Measurements from ENCODE around the gene NR2C2.
"Not testable (repeated sequence)": the region's sequence is repeated elsewhere in the genome, so short reads cannot be mapped to it uniquely, and the experiment has no call there.

Gene NR2C2

DNA sequence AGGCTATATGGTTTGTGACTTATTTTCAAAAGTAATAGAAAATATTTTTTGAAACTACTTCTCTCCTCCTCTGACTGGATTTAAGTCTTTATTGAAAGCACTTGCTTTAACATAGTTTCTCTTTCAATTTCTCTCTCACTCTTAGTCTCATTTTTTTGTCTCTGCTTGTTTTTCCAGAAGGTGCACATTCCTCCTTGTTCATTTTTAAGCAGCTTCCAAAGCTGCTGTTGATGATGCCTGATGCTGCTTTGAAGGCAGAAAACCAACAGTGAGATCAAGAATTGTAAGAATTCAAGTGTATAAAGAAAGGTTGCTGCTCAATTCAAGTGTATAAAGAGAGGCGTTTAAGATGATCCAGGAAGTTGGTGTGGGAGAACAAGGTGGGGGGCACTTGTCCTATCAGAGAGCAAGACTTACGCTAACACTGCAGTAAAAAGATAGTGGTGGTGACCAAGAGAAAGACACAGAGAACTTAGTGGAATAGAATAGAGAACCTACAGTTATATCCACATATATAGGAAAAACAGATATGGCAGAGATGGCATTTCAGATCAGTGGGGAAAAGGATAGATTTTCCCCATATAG, 12.1 kb downstream of the NR2C2 start:
- DNase-seq (ENCODE audit: low read depth in 2 of 2), result no peak

DNA sequence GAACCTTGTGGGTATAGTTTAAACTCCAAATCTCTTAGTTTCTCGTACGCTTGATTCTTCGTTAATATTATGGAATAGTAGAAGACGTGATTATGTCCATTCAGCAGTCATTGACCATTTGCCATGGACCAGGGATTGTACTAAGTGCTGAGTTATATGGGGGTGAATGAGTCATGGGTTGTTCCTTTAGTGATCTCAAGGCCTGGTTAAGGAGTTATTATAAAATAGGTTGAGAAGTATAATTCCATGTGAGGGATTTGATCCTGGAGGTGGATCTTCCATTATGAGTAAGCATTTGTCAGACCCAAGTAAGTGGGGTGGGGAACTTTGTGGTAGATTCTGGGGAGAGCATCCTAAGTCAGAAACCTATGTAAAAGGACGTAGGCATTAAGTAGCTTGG, 15.4 kb downstream of the NR2C2 start:
- no peak for DNase-seq (ENCODE audit: low read depth in 2 of 2)

DNA sequence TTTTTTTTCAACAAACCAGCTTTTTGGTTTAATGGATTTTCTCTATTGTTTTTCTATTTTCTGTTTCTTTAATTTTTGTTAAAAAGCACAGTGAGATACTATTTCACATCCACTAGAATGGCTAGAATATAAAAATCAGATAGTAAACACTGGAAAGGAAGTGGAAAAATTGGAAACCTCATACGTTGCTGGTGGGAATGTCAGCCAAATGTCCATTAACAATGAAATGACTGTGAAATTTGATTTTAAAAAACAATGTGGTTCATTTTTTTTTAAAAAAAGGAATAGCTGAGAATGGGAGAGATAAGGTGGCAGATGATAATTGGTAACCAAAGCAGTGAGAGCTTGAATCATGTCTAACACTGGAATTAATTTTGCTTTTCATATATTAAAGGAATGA, 19.9 kb downstream of the NR2C2 start:
- no peak for DNase-seq (ENCODE audit: low read depth in 2 of 2)

DNA sequence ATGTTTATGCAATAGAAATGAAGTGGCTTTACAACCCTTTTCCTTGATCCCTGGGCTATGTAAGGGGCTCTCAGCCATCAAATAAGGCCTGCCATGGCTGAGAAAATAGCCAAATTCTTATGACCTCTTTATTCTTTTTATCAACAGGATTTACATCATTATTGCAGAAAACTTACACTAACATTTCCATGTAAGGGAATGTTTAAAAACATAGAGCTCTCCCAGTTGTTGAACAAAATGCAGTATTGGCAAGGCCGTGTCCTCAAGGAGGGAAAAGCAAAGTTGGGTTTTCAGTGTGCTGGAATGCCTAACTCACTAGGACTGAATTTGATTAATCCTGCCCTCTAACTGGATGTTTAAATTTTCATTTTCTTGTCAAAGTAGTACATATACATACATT, 22.3 kb downstream of the NR2C2 start:
- no peak for DNase-seq (ENCODE audit: low read depth in 2 of 2)

DNA sequence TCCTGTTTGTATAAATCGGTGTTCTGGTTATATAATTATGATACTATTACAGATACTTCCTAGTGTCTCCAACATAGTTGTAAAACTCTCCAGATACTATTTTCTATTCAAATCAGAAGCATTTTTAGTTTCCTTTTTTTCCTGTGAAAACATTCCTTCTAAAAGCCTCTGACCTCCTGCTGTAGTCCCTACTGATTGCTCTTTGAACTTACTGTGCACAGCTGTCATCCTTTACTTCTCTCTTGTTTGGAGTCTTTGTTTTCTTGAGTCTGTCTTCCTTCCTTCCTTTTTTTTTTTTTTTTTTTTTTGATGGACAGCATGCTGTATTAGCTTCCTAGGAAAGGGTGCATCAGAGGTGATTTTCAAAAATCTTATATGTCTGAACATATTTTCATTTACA, 28.9 kb downstream of the NR2C2 start:
- DNase-seq (ENCODE audit: low read depth in 2 of 2), result no peak

DNA sequence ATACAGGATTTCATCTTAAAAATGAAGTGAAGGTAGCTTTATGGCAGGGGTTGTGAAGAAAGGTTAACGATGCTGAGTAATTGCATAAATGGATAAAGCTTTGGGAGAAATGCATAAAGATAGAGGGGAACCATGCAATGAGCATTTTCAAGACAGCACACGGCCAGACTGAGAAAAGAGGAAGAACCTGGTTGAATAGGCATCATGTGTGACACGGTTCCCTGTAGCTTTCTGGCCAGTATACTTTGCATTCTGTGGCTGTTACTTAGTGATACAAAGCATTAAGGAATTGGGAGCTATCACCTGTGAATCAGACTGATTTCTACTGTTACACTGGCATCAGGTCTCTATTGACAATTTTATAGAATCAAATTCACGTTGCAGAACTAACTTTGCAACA, 33.3 kb downstream of the NR2C2 start:
- DNase-seq (ENCODE audit: low read depth in 2 of 2), result no peak

DNA sequence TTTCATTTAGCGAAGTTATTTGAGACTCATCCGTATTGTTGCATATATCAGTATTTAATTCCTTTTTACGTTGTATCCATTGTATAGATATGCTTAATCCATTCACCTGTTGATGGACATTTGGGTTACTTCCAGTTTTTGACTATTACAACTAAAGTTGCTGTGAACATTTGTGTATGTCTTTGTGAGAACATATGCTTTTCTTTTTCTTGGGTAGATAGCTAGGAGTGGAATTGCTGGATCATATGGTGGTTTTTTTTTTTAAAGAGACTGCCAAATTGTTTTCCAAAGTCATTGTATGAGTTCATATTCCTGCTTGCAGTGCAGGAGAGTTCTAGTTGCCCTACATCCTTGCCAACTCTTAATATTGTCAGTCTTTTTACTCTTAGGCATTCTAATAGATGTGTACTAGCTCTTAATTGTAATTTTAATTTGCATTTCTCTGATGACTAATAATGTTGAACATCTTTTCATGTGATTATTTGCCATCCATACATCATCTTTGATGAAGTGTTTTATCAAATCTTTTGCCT, 37.3 kb downstream of the NR2C2 start:
- DNase-seq (ENCODE audit: low read depth in 2 of 2), result no peak

DNA sequence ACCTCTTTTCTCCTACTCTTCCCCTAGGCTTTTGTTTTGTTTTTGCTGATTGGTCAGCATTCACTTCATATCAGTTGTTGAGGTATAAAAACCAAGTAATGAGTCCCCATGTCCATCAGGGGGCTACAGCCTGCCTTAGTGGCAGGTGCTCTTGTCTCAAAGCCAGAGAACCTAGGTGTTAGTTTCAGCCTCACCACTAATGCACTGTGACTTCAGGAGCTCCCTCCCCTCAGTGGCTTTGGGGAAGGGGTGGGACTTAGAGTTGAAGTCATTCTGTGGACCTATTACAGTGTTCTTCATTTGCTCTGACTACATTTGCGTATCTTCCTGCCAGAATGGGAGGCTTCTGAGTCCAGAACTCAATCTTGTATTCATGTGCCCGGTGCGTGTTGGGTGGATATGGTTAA, 41.6 kb downstream of the NR2C2 start:
- DNase-seq (ENCODE audit: low read depth in 2 of 2), result no peak

DNA sequence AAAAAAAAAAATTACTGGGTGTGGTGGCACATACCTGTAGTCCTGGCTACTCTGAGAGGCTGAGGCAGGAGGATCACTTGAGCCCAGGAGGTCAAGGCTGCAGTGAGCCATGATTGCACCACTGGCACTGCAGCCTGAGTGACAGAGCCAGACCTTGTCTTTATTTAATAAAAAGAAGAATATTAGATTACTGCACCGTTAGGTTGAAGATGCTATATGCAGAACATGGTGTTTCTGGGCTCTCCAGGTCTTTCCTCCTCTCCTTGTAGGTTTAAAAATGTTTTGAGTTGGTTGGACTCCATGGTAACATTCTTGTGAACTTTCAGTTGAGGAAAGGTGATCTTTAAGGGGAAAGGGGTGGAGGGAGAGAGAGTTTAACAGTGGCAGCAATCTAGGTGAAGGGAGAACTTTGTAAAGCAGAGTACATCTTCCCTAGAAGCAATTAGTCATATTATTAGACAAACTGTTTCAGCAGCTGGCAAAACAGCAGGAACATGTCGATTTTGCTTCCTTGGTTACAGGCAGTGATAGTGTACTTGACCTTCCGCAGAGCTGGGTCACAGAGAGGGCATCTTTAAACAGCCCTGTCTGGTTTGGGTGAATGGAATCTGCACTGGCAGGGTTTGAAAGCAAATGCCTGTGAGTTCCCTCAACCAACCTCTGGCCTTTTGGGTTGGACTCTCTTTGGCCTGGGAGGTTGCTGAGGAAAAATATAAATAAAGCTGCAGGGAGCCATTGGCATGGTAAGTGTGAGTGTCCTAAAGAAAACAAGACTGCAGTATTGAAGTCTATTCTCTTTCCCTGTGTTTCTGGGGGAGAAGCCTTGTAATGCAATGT, 42.8 kb downstream of the NR2C2 start:
- no peak for DNase-seq (ENCODE audit: low read depth in 2 of 2)

DNA sequence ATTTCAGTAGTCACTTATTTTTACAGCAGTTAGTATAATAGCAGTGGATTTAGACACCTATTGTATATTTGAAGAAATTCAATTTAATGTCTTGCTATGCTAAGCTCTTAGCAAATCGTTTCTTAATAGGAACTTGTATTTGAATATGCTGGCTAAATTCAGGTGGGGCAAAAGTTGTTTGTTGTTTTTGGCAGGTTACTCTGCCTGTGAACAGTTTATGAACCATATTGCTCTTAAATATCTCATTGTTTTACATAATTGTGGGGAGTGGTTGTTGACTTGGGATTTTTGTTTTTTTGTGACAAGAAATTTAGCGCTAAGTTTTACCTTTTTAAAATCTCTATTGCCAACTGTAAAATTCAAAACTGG, 43.4 kb downstream of the NR2C2 start:
- no peak for DNase-seq (ENCODE audit: low read depth in 2 of 2)

DNA sequence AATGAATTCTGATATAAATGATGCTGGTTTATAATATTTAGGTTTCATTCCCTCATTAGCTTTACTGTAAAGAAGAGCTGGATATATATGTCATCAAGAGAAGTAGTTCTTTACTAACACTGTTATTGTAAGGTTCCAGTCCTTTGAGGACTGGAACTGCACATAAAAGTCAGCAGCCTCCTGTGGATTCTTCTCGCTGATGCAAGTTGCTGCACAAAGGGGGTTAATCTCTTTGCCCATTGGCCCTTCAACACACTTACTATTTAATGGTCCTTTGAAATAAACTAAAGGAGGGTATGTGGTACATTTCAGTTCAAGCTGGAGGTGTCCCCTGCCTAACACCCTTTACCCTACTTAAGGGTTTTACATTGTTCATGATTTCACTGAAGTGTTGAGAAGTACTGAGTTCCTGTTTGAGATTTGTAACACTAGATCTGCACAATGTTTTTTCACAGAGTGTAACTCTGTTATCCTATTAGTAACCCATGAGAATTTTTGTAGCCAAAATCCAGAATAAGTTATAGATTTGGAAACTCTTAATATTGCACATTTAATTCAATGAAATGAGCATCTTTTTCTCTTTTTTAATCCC, 43.9 kb downstream of the NR2C2 start:
- DNase-seq (ENCODE audit: low read depth in 2 of 2), result no peak

DNA sequence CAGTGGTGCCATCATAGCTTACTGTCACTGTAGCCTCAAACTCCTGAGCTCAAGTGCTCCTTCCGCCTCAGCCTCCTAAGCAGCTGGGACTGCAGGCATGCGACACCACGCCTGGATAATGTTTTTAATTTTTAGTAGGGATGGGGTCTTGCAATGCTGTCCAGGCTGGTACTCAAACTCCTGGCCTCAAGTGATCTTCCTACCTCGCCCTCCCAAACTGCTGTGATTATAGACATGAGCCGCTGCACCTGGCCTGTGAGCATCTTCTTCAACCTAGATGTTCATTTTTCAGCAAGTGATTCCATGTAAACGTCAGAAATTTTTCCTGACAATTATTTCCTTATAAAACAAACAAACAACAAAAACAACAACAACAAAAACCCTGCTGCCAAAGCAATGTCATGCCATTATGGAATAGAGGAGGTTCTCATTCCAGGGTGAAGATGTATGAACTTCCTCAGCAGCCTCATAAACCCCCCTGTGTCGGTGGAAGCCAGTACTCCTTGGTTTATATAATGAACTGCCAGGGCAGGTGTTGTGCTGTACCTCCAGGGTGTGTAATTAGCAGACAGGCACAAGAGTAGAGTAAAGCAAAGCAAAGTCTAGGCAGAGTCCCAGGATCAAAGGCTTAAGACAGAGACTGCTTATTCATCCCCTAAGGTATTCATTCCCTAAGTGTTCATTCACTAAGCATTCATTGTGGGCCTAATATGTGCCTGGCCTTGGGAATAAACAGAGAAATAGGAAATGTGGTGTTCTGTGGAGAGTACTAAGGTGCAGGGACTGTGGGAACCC, 44.6 kb downstream of the NR2C2 start:
- no peak for DNase-seq (ENCODE audit: low read depth in 2 of 2)

DNA sequence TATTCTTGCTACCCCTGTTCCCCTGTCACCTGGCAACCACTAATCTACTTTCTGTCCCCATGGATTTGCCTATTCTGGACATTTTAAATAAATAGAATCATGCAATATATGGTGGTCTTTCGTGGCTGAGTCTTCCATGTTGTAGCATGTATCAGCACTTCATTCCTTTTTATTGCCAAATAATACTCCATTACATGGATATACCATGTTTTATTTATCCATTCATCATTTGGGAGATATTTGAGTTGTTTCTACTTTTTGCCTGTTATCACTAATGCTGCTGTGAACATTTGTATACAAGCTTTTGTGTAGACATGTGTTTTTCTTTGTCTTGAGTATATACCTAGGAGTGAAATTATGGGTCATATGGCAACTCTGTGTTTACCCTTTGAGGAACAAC, 50.6 kb downstream of the NR2C2 start:
- DNase-seq (ENCODE audit: low read depth in 2 of 2), result no peak

DNA sequence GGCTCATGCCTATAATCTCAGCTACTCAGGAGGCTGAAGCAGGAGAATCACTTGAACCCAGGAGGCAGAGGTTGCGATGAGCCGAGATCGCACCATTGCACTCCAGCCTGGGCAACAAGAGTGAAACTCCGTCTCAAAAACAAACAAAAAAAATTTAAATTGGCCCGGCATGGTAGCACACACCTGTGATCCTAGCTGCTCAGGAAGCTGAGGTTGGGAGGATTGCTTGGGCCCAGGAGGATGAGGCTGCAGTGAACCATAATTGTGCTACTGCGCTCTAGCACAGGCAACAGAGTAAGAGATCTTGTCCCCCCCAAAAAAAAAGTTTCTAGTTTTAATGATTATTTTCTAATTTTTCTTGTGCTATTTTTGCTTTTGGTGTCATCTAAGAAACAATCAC, 51.8 kb downstream of the NR2C2 start:
- DNase-seq (ENCODE audit: low read depth in 2 of 2), result not testable (repeated sequence)

DNA sequence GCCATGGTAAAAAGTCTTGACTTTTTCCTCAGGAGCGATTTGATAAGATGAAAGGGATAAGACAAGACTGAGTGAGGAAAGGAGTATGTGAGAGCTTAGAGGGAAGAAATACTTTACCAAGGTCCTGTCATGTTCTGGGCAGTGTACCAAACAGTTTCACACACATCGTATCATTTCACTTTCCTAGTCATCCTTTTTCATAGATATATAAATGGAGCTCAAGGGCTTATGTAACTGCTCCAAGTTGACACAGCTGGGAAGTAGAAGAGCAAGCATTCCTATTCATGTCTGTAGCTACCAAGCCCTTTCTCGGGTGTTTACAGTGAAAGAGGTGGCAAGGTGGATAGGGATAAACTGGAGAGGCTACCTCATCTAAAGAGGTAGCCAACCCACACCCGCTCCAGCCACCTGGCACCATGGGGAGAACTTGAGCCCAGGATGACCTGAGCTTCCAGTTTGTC, 60.3 kb downstream of the NR2C2 start:
- DNase-seq (ENCODE audit: low read depth in 2 of 2), result no peak

DNA sequence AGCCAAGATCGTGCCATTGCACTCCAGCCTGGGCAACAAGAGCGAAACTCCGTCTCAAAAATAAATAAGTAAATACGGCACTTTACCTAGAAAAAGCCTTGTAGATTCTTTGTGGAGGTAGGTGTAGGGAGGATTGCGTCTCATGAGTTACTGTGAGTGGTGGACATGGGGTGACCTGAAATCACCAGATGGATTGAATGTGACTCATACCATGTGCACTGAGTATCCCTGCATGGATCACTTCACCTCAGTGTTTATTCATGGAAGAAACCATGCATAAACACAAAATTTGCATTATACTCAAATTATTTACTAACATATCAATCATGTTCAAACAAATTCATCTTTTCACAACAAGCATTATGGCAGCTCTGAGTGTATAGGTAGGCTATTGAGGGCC, 61.8 kb downstream of the NR2C2 start:
- DNase-seq (ENCODE audit: low read depth in 2 of 2), result no peak

DNA sequence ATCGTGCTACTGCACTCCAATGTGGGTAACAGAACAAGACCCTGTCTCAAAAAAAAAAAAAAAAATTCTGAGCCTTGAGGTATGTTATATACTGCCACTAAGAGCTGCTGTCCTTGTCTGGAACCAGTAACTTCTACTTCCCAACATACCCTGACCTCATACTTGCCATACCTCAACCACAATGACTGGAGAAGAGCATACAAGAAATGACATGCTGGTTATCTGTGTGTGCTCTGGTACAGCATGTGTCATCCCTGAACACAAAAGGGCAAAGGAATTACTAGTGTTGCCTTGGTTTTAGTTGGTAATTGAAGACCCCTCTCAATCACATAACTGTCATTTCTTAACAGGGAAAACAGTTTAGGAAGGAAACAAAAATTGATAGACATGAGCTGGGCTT, 63.3 kb downstream of the NR2C2 start:
- no peak for DNase-seq (ENCODE audit: low read depth in 2 of 2)

DNA sequence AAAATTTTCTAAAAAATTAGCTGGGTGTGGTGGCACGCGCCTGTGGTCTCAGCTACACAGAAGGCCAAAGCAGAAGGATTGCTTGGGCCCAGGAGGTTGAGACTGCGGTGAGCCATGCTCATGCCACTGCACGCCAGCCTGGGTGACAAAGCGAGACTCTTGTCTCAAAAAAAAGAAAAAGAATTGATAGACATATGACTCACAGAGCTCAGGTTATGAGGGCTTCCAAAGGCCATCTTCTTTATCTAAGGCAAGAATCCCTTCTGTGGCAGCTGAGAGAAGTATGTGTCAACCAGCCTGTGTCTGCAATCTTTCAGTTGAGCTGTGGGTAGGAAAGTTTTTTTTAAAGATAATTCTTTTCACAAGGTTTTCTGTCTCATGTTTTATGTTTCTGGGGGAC, 63.8 kb downstream of the NR2C2 start:
- DNase-seq (ENCODE audit: low read depth in 2 of 2), result no peak

DNA sequence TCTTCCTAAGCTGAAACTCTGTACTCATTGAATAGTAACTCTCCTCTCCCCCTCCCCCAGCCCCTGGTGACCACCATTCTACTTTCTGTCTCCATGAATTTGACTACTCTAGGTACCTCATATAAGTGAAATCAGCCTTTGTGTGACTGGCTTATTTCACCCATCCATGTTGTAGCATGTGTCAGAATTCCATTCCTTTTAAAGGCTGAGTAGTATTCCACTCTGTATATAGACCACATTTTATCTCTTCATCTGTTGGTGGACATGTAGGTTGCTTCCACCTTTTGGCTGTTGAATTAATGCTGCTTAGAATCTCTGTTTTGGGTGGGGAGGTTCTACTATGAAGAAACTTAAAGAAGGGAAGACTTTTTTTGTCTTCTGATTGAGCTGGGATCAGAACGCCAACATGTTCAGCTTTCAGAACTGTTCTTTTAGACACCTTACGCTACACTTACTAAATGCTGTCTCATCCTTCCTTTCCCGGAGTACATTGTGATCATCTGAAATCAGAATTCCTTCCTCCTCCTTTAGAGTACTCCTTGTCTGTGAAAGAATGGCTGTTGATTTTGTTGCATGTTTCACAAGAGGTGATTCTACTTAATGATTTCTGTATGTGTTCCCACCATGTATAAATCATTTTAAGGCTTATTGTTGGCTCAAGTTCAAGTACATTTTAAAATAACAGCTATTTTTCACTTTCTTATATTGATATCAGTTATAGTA, 67.4 kb downstream of the NR2C2 start:
- no peak for DNase-seq (ENCODE audit: low read depth in 2 of 2)

DNA sequence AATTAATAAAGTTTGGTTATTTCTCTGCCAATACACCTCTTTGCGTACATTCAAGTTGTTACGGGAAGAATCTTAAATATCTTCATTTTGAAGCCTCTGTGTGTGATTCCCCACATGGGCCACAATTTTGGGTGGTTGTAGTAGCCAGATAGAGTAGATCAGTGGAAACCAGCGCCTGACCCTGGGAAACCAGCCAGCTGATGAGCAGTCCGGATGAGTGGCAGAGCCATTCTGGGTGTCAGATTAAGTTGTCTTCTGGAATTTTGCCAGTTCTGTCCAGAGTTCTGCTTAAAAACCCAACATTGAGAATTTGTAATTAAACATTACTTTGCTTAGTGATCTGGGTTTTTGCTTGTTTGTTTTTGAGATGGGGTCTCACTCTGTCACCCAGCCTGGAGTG, 68.1 kb downstream of the NR2C2 start:
- DNase-seq (ENCODE audit: low read depth in 2 of 2), result no peak

DNA sequence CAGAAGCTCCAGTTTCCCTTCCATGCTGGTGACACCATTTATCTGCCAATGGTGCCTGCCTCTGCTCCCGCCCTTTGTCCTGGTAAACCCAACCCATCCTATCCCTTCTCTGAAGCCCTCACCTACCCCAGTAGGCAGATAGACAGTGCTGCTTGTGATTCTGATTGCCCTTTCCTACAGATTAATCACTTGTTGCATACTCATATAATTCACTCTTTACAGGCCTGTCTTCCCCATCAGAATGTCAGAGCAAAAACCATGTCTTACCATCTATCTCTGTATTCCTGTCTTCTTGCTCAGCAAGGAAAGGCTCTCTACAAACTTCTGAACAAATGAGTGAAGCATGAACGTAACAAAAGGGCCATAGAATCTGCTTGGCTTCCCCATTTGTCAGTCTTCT, 69.8 kb downstream of the NR2C2 start:
- DNase-seq (ENCODE audit: low read depth in 2 of 2), result no peak

DNA sequence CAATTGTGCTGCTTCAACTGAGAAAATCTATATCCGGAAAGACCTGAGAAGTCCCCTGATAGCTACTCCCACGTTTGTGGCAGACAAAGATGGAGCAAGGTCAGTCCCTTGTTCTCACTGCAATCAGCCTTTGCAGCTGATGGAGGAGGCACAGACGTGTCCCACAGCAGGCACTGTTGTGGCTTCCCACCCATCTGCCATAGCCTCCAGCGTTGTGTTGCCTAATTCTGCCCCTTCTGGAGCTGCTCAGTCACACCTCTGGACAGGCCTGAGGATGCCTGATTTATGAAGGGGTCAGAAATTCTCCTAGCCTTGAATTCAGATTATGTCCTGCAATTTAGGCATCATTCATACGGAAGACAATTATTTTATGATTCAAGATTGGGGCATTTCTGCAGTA, 75.9 kb downstream of the NR2C2 start:
- no peak for DNase-seq (ENCODE audit: low read depth in 2 of 2)

Measured in stimulated activated CD4-positive, alpha-beta T cell treated with anti-CD3 and anti-CD28 coated beads, Interleukin-1b, Interleukin-23, amount 100 ng/mL, for 1 hour (primary cell).